ENCODE measurements around the gene DCUN1D3.

DCUN1D3 gene

DNA sequence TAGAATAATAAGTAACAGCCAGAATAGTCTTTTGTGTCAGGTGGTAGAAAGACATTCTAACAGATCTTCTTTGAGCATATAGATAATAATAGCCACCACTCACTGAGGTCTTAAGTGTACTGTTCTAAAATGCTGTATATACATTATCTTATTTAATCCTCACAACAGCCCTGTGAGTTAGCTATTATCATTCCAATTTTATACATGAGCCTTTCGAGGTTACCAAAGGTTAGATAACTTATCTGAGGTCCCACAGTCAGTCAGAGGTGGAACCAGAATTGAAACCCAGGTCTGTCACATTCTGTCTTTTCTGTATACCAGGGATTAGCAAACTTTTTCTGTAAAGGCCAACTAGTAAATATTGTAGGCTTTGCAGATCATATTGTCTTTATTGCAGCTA is 70.6 kb downstream of the DCUN1D3 start:
- no peak for DNase-seq (ENCODE audit: low read depth, low spot score)
- Histone ChIP-seq H3K4me1 (ENCODE audit: control insufficient read depth, insufficient read depth, low read length) (no peaks in the 10 kb centered on the region), H3K27ac (ENCODE audit: low read length) (no peak overlapping the region), H3K36me3 (ENCODE audit: control insufficient read depth, insufficient read depth, low read length) (peaks cover 2% of the 10 kb centered on the region; the same call in 1 of the 2 replicates), H3K4me3 (ENCODE audit: low read length) (no peak overlapping the region), H3K27me3 (ENCODE audit: control insufficient read depth, insufficient read depth, low read length) (no peaks in the 10 kb centered on the region), H3K9me3 (ENCODE audit: control insufficient read depth, insufficient read depth, low read length) (no peaks in the 10 kb centered on the region)
- no CpG with 5 or more reads among the region's 1 CpG for WGBS (ENCODE audit: insufficient coverage, insufficient read length)

DNA sequence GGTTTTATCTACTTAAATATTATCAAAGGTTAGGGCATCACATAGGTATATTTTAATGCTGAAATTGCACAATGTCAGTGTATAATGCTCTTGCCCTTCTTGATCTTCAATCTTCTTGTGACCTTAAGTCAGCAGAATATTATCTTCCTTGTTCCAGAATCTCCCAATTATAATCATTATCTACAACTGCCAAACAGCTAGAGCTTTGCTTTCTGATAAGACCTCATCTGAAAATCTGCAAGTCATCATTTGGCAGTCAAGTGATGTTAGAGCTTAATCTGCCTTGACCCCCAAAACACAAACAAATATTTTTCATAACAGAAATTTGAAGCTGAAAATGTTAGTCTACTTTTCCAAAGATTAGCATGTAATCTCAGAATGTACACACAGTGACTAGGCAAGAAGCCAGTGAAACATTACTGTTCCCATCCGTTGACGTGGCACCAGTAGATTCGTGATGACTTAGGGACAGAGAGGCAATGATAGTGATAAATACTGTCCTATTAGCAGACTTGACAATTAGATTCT is 74.1 kb downstream of the DCUN1D3 start:
- Histone ChIP-seq H3K9me3 (ENCODE audit: control insufficient read depth, insufficient read depth, low read length) (no peaks in the 10 kb centered on the region), H3K27me3 (ENCODE audit: control insufficient read depth, insufficient read depth, low read length) (no peaks in the 10 kb centered on the region), H3K36me3 (ENCODE audit: control insufficient read depth, insufficient read depth, low read length) (no peaks in the 10 kb centered on the region; the same call in 1 of the 2 replicates), H3K4me1 (ENCODE audit: control insufficient read depth, insufficient read depth, low read length) (no peaks in the 10 kb centered on the region), H3K4me3 (ENCODE audit: low read length) (no peak overlapping the region), H3K27ac (ENCODE audit: low read length) (no peak overlapping the region)
- DNase-seq (ENCODE audit: low read depth, low spot score) = no peak
- WGBS (ENCODE audit: insufficient coverage, insufficient read length) = no CpG with 5 or more reads among the region's 3 CpGs

DNA sequence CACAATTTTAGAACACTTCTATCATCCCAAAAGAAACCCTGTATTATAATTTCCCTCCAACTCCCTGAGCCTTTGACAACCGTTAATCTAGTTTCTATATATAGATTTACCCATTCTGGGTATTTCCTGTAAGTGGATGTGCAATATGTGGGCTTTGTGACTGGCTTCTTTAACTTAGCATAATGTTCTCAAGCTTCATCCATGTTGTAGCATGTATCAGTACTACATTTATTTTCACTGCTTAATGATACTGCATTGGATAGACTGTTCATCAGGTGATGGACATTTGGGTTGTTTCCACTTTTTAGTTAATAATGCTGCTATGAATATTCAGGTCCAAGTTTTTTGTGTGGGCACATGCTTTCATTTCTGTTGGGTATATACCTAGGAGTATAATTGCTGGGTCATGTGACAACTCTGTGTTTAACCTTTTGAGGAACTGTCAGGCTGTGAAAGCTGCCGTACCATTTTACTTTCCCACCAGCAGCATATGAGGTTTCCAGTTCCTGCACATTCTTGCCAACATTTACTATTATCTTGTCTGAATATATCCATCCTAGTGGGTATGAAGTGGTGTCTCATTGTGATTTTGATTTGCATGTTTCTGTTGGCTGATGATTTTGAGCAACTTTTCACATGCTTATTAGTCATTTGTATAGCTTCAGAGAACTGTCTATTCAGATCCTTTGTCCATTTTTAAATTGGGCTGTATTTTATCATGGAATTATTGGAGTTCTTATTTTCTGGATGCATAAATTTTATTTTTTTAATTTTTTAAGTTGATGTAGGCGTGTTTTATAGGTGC is 77.4 kb downstream of the DCUN1D3 start:
- no peaks in the 10 kb centered on the region for H3K4me1 ChIP-seq (ENCODE audit: control insufficient read depth, insufficient read depth, low read length)
- H3K27ac ChIP-seq (ENCODE audit: low read length) = no peak overlapping the region
- no peaks in the 10 kb centered on the region for H3K27me3 ChIP-seq (ENCODE audit: control insufficient read depth, insufficient read depth, low read length)
- DNase-seq (ENCODE audit: low read depth, low spot score) = no peak
- WGBS (ENCODE audit: insufficient coverage, insufficient read length) = no CpG with 5 or more reads among the region's 3 CpGs
- no peak overlapping the region for H3K4me3 ChIP-seq (ENCODE audit: low read length)
- no peaks in the 10 kb centered on the region for H3K9me3 ChIP-seq (ENCODE audit: control insufficient read depth, insufficient read depth, low read length)
- H3K36me3 ChIP-seq (ENCODE audit: control insufficient read depth, insufficient read depth, low read length) = no peaks in the 10 kb centered on the region

DNA sequence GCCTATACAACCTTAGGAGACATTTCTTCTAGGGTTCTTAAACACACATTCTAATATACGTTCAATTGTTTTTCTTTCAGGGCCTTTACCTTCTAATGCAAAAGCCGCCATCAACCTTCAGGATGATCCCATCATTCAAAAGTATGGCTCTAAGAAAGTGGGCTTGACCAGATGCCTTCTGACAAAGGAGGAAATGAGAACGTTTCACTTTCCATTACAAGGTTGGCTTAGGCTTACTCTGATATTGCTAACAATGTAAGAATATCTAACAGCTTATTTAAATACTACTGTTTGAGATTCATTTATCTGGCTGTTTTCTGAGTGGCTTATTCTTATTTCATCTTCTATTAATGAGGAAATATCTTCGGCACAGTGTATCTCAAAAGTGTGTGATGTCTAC is 78.5 kb downstream of the DCUN1D3 start:
- Histone ChIP-seq H3K4me3 (ENCODE audit: low read length) (no peak overlapping the region), H3K9me3 (ENCODE audit: control insufficient read depth, insufficient read depth, low read length) (no peaks in the 10 kb centered on the region), H3K36me3 (ENCODE audit: control insufficient read depth, insufficient read depth, low read length) (no peaks in the 10 kb centered on the region), H3K27ac (ENCODE audit: low read length) (no peak overlapping the region), H3K27me3 (ENCODE audit: control insufficient read depth, insufficient read depth, low read length) (no peaks in the 10 kb centered on the region), H3K4me1 (ENCODE audit: control insufficient read depth, insufficient read depth, low read length) (no peaks in the 10 kb centered on the region)
- no CpG with 5 or more reads among the region's 4 CpGs for whole genome bisulfite sequencing (ENCODE audit: insufficient coverage, insufficient read length)
- DNase-seq (ENCODE audit: low read depth, low spot score) = no peak

DNA sequence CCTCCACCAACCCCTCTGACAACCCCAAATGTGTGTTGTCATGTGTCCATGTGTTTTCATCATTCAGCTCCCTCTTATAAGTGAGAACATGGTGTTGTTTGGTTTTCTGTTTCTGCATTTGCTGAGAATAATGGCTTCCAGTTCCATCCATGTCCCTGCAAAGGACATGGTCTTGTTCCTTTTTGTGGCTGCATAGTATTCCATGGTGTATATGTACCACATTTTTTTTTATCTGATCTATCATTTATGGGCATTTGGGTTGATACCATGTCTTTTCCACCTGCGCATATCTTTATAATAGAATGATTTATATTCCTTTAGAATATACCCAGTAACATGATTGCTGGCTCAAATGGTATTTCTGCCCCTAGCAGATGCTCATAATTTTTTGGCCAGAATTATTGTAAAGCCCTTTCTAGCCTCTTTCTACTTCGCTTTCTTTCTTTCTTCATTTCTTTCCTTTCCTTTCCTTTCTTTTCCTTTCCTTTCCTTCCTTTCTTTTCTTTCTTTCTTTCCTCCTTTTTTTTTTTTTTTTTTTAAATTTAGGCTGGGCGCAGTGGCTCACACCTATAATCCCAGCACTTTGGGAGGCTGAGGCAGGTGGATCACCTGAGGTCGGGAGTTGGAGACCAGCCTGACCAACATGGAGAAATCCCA is 81.1 kb downstream of the DCUN1D3 start:
- no peak for DNase-seq (ENCODE audit: low read depth, low spot score)
- H3K27ac ChIP-seq (ENCODE audit: low read length) = no peak overlapping the region
- WGBS (ENCODE audit: insufficient coverage, insufficient read length) = no CpG with 5 or more reads among the region's 4 CpGs
- no peaks in the 10 kb centered on the region for H3K4me1 ChIP-seq (ENCODE audit: control insufficient read depth, insufficient read depth, low read length)
- no peaks in the 10 kb centered on the region for H3K36me3 ChIP-seq (ENCODE audit: control insufficient read depth, insufficient read depth, low read length)
- no peak overlapping the region for H3K4me3 ChIP-seq (ENCODE audit: low read length)
- H3K9me3 ChIP-seq (ENCODE audit: control insufficient read depth, insufficient read depth, low read length) = no peaks in the 10 kb centered on the region
- H3K27me3 ChIP-seq (ENCODE audit: control insufficient read depth, insufficient read depth, low read length) = no peaks in the 10 kb centered on the region

DNA sequence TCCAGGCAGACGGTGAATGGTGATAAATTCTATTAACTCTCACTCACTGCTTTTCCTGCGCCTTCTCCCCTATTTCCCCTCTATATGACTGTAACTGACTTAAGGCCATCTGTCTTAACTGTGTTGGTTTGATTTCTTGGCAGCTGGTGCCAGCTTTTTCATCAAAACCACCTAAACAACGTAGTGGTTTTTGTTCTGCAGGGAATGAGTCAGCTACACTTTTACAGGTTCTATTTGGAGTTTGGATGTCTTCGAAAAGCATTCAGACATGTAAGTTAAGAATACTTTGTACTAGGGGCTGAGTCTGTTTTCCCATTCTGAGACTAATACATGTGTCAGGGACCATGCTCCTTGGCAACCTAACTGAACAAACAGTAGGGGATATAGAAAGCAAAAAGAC is 85.4 kb downstream of the DCUN1D3 start:
- H3K36me3 ChIP-seq (ENCODE audit: control insufficient read depth, insufficient read depth, low read length) = no peaks in the 10 kb centered on the region
- H3K9me3 ChIP-seq (ENCODE audit: control insufficient read depth, insufficient read depth, low read length) = no peaks in the 10 kb centered on the region
- WGBS (ENCODE audit: insufficient coverage, insufficient read length) = no CpG with 5 or more reads among the region's 4 CpGs
- H3K27ac ChIP-seq (ENCODE audit: low read length) = no peak overlapping the region
- no peaks in the 10 kb centered on the region for H3K27me3 ChIP-seq (ENCODE audit: control insufficient read depth, insufficient read depth, low read length)
- DNase-seq (ENCODE audit: low read depth, low spot score) = no peak
- H3K4me3 ChIP-seq (ENCODE audit: low read length) = no peak overlapping the region
- H3K4me1 ChIP-seq (ENCODE audit: control insufficient read depth, insufficient read depth, low read length) = no peaks in the 10 kb centered on the region

DNA sequence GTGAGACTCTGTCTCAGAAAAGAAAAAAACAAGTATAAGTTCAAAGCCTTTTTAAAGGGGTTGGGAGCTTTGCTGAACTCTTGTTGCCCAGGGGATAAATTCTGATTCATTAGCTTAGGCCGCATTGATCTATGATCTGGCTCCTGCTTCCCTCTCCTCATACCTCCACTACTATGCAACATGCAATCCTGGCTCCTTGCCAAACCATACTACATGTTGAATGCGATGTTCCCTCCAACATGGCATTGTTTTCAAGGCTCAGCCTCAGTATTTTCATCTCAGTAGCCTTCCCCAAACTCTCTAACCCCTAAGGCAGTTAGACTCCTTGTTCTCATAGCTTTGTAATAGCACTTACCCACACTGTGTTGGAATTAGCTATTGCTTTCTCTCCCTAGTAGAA is 87.6 kb downstream of the DCUN1D3 start:
- Histone ChIP-seq H3K36me3 (ENCODE audit: control insufficient read depth, insufficient read depth, low read length) (no peaks in the 10 kb centered on the region), H3K27ac (ENCODE audit: low read length) (no peak overlapping the region), H3K4me3 (ENCODE audit: low read length) (no peak overlapping the region), H3K9me3 (ENCODE audit: control insufficient read depth, insufficient read depth, low read length) (no peaks in the 10 kb centered on the region), H3K27me3 (ENCODE audit: control insufficient read depth, insufficient read depth, low read length) (no peaks in the 10 kb centered on the region), H3K4me1 (ENCODE audit: control insufficient read depth, insufficient read depth, low read length) (peaks cover 2% of the 10 kb centered on the region)
- WGBS (ENCODE audit: insufficient coverage, insufficient read length) = no CpG with 5 or more reads among the region's 2 CpGs
- DNase-seq (ENCODE audit: low read depth, low spot score) = no peak

DNA sequence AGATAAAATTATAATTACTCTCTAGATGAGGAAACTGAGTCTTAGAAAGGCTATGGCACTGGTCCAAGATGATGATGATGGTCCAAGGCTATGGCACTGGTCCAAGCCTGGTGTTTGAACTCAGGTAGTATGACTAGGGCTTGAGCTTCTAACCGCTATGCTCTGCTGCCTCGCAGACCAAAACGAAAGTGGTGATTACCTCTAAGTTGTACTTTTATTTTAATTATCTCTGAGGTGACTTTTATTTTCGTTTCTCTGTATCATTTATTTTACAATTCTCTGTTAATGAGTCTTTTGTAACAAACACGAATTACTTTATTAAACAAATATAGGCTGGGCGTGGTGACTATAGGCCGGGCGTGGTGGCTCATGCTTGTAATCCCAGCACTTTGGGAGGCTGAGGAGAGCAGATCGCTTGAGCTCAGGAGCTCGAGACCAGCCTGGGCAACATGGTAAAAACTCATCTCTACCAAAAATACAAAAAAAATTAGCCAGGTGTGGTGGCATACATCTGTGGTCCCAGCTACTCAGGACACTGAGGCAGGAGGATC is 88.2 kb downstream of the DCUN1D3 start:
- Histone ChIP-seq H3K27ac (ENCODE audit: low read length) (no peak overlapping the region), H3K4me1 (ENCODE audit: control insufficient read depth, insufficient read depth, low read length) (peaks cover 2% of the 10 kb centered on the region), H3K27me3 (ENCODE audit: control insufficient read depth, insufficient read depth, low read length) (no peaks in the 10 kb centered on the region), H3K36me3 (ENCODE audit: control insufficient read depth, insufficient read depth, low read length) (no peaks in the 10 kb centered on the region), H3K9me3 (ENCODE audit: control insufficient read depth, insufficient read depth, low read length) (no peaks in the 10 kb centered on the region), H3K4me3 (ENCODE audit: low read length) (no peak overlapping the region)
- DNase-seq (ENCODE audit: low read depth, low spot score) = no peak
- no CpG with 5 or more reads among the region's 10 CpGs for WGBS (ENCODE audit: insufficient coverage, insufficient read length)

DNA sequence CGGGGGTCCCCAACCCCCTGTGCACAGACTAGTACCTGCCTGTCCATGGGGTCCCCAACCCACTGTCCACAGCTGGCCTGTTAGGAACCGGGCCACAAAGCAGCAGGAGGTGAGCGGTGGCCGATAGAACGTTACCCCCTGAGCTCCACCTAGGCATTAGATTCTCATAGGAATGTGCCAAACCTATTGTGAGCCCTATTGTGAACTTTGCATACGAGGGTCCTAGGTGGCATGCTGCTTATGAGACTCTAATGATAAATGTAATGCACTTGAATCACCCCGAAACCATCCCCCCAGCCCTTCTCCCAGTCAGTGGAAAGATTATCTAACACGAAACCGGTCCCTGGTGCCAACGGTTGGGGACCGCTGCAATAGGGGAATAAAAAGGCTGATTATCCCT is 92.3 kb downstream of the DCUN1D3 start:
- Histone ChIP-seq H3K27ac (ENCODE audit: low read length) (no peak overlapping the region), H3K36me3 (ENCODE audit: control insufficient read depth, insufficient read depth, low read length) (no peaks in the 10 kb centered on the region), H3K4me3 (ENCODE audit: low read length) (no peak overlapping the region), H3K4me1 (ENCODE audit: control insufficient read depth, insufficient read depth, low read length) (peaks cover 2% of the 10 kb centered on the region), H3K27me3 (ENCODE audit: control insufficient read depth, insufficient read depth, low read length) (no peaks in the 10 kb centered on the region), H3K9me3 (ENCODE audit: control insufficient read depth, insufficient read depth, low read length) (no peaks in the 10 kb centered on the region)
- no CpG with 5 or more reads among the region's 11 CpGs for WGBS (ENCODE audit: insufficient coverage, insufficient read length)
- DNase-seq (ENCODE audit: low read depth, low spot score) = no peak

DNA sequence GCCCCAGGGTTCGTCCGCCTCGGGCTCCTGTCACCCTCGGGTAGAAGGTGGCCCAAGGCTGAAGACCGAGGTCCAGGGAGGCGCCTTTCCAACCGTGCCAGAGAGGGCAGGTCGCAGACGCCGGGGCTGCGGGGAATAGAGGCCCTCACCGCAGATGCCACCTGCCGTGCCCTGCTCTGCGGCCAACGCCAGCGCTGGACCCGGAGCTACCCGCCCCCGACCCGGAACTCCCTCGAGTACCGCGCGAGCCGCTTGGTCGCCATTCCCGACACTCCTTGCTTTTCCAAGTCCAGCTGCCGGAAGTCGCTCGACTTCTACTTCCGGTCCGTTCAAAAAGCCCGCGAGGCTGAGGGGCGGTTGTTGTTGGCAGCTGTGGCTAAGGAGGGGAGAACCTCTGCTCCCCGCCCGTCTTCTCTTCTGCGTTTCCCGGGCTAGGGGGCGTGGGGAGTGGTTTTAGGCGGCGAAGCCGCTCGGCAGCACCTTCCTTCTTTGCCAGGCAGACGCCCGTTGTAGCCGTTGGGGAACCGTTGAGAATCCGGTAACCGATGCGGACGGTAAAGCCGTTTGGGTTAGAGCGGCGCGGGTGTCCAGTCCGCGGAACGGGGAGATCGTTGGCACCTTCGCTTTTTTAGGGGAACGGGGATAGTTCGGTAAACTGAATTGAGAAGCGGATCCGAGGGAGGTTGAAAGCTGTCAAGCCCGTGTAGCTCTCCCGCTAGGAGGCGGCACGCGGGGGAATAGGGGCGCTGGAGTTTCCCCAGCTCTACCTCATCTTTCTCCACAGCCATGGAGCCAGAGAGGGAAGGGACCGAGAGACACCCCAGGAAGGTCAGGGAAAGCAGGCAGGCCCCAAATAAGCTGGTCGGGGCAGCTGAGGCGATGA is 93.7 kb downstream of the DCUN1D3 start, which contains the start of the genes ERI2 and REXO5:
TSS of gene ERI2 (minus strand) at position 305 of the 883 bp plus-strand sequence. CDS start at position 263, 42 bp downstream.
TSS of gene REXO5 (plus strand) at position 360 of the 883 bp plus-strand sequence. CDS start at position 787, 427 bp downstream.
- no peaks in the 10 kb centered on the region for H3K27me3 ChIP-seq (ENCODE audit: control insufficient read depth, insufficient read depth, low read length)
- no CpG with 5 or more reads among the region's 74 CpGs for WGBS (ENCODE audit: insufficient coverage, insufficient read length)
- H3K4me3 ChIP-seq (ENCODE audit: low read length) = peak within 1 kb of the TSS; percentile 71
- H3K27ac ChIP-seq (ENCODE audit: low read length) = no peak within 1 kb of the TSS
- DNase-seq (ENCODE audit: low read depth, low spot score) = peak; percentile 84
- H3K4me1 ChIP-seq (ENCODE audit: control insufficient read depth, insufficient read depth, low read length) = peaks cover 2% of the 10 kb centered on the region
- H3K9me3 ChIP-seq (ENCODE audit: control insufficient read depth, insufficient read depth, low read length) = no peaks in the 10 kb centered on the region
- H3K36me3 ChIP-seq (ENCODE audit: control insufficient read depth, insufficient read depth, low read length) = no peaks in the 10 kb centered on the region
